HG03039 (cell line): ENCODE results near the gene GNG7.
"Not testable (repeated sequence)": the region's sequence is repeated elsewhere in the genome, so short reads cannot be mapped to it uniquely, and the experiment has no call there.

Source experiments
- ATAC-seq: cut with Tn5 transposase; IDR thresholded peaks from one replicate; pipeline ENCODE4 v1.9.1; 2021; ENCODE audit warnings: mild to moderate bottlenecking, moderate library complexity; ENCODE audit not compliant: unreplicated experiment

Gene GNG7

DNA sequence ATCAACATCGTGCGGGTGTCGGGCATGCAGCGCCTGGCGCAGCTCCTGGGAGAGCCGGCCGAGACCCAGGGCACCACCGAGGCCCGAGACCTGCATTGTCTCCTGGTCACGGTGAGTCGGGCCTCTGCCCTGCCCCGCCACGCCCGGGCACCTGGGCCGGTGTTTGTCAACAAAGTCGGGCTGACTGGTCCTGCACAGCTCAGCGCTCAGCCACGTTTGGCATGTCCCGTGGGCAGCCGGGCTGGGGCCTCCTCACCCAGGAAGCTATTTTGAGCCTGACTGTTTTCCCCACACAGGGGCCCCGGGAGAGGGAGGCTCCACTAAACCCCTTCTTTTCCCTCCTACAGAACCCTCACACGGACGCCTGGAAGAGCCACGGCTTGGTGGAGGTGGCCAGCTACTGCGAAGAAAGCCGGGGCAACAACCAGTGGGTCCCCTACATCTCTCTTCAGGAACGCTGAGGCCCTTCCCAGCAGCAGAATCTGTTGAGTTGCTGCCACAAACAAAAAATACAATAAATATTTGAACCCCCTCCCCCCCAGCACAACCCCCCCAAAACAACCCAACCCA is 225.3 kb downstream of the GNG7 start:
- no peak for ATAC-seq

DNA sequence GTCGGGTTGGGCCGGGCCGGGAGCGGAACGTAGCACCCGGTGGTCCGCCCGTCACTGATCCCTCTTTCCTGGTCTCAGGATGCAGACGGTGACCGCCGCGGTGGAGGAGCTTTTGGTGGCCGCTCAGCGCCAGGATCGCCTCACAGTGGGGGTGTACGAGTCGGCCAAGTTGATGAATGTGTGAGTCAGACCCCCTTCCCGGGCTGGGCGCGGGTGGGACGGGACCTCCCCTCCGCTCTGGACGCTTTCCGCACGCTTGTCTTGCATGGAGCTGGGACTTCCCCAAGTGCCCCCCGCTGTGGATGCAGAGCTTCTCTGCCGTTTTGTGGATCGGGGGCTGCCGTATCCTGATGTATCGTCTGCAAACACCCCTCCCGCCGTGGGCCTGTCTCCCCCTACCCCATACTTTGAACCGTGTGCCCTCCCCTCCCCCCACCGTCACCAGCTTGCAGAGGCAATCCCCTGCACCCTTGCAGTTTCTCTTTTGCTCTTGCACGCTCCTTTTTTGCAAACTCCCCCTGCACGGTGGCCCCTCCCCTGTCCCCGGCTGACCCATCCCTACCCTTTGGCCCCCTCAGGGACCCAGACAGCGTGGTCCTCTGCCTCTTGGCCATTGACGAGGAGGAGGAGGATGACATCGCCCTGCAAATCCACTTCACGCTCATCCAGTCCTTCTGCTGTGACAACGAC is 225.9 kb downstream of the GNG7 start:
- ATAC-seq, result peak; percentile 6

DNA sequence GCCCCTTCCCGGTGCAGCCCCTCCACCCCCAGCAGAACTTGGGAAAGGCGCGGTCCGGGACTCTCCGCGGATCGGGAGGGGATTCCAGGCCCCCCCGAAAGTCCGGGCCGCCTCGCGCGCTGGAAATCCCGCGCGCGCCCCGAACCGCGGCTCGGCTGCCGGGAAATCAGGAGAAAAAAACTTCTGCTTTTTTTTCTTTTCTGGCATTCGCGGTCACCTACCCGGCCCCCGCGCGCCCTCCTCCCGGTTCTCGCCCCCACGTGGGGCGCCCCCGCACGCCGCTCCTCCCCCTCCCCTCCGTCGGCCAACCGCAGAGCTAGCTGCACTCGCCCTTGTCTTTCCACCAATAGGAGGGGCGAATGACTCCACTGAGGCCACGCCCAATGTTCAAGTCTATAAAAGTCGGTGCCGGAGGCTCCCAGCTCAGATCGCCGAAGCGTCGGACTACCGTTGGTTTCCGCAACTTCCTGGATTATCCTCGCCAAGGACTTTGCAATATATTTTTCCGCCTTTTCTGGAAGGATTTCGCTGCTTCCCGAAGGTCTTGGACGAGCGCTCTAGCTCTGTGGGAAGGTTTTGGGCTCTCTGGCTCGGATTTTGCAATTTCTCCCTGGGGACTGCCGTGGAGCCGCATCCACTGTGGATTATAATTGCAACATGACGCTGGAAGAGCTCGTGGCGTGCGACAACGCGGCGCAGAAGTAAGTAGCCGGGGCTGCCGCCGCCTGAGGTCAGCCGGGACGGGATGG is 226.6 kb downstream of the GNG7 start, which contains the start of gene GADD45B:
GADD45B (plus strand) TSS at position 426 of the 749 bp plus-strand sequence; CDS start at position 658, 232 bp downstream.
- ATAC-seq, result peak; percentile 42

DNA sequence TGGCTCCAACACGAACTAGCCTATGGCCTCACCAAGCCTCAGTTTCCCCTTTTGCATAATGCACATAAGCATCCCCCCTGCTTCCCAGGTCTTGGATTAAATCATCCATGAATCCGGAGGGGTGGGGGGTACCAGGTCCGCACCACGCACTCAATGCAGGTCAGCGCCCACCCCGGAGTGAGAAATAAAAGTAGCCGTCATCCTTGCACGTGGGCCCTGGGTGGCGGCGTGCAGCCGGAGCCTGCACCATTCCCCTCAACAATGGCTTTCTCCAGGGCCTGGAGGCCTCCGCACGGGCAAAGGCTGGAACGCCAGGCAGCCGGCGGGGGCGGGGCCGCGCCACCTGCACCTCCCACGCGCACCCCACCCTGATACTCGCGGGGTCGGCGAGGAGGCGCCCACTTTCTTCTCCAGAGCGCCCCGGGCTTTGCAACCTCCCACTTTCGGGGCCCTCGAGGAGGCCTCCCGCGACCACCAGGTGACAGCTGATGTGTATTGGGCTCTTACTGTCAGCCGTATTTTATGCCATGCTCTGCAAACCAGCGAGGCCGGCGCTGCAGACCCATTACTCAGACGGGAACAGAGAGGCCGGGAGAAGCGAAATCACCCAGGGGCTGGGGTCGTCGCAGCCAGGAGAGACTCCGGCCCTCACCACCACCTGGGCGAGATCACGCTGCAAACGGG is 227.3 kb downstream of the GNG7 start:
- ATAC-seq, result peak; percentile 4

DNA sequence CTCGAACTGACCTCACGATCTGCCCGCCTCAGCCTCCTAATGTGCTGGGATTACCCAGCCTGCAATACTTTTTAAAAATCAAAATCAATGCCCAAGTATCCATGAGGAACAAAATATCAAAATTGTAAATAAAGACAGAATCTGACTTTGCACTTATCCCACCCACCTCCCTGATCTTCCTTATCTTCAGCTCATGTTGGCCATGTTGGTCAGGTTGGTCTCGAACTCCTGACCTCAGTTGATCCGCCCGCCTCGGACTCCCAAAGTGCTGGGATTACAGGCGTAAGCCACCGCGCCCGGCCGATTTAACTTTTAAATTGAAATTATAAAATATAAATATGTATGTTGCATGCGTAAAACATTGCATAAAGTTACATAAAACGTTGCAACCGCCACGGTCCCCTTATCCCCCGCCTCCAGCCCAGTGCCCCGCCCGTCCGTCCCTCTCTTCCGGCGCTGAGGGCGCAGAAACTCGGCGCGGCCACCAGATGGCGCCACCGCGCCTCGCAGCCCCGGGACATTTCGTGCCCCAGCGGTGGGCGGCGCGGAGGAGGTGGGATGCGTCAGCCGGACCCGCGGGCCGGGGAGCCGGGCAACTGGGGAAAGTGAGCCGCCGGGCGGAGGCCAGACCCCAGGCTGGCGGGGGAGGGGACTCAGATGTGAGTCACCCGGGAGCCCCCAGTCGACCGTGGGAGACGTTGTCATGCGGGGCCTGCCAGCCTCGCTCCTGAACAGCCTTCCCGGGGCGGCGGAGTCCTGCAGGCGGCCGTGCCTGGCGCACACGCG is 228.1 kb downstream of the GNG7 start:
- ATAC-seq, result peak; percentile 27

DNA sequence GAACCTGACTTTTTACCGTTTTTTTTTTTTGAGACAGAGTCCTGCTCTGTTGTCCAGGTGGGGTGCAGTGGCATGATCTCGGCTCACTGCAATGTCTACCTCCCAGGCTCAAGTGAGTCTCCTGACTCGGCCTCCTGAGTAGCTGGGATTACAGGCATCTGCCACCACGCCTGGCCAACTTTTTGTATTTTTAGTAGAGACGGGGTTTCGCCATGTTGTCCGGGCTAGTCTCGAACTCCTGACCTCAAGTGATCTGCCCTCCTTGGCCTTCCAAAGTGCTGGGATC is 232.6 kb downstream of the GNG7 start:
- ATAC-seq, result not testable (repeated sequence)

DNA sequence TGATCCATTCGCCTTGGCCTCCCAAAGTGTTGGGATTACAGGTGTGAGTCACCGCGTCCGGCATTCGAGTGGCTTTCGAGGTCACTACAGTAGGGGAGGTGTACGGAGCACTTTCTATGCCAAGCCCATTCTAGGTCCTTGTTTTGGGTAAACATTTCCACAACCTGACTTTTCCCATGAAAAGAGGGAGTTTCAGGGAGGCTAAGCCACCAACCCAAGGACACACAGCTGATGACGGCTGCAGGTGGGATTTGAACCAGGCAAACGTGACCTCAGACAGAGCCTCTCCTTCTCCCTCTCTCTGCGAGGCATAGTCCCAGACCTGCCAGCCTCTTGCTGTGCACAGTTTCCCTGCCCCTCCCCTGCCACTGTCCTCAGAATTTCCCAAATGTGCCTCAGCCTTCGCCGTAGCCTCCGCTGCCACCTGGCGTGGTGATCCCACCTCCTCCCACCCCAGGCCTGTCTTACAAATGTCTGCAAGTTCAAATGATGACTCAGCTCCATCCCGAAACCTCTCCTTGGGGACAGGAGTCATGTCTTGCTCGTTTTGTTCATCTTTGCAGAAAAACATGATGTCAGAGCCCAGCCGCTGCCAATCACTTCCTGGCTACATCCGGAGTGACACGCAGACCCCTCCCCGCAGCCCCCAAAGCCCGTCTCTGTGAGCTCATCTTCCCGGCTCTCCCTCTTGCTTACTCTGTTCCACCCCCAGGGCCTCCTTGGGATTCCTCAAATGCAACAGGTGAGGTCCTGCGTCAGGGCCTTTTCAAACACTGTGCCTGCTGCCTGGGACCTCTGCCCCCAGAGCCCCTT is 233.2 kb downstream of the GNG7 start:
- ATAC-seq, result no peak

DNA sequence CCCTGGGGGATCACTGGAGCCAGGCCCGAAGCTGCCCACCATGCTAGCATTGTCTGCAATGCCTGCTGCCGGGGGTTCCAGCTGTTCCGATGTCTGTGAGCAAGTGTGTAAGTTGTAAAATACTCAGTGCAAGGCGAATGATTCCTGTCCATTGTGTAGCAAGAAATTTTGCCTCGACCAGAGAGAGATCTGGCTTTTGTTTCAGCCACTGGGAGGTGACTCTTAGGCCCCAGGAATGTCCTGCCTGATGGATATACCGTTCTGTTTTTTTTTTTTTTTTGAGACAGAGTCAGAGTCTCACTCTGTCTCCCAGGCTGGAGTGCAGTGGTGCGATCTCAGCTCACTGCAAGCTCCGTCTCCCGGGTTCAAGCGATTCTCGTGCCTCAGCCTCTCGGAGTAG is 233.9 kb downstream of the GNG7 start:
- no peak for ATAC-seq

DNA sequence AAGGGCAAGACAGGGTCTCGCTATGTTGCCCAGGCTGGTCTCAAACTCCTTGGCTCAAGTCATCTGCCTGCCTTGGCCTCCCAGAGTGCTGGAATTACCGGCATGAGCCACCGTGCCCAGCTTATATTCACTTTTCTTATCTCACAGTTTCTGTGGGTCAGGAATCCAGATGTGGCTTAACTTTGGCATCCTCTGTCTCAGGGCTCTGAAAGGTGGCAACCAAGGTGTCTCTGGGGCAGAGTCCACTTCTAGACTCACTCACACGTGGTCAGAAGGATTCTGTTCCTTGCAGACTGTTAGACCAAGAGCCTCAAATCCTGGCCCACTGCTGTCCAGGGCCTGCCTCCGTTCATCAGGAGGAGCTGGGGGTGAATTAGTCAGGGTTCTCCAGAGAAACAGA is 238.1 kb downstream of the GNG7 start:
- no peak for ATAC-seq

DNA sequence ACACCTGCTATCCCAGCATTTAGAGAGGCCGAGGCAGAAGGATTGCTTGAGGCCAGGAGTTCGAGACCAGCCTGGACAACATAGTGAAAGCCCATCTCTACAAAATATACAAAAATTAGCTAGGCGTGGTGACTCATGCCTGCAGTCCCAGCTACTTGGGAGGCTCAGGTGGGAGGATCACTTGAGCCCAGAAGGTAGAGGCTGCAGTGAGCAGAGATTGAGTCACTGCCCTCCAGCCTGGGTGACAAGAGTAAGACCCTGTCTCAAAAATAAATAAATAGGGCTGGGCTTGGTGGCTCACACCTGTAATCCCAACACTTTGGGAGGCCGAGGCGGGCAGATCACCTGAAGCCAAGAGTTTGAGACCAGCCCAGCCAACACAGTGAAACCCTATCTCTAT is 238.8 kb downstream of the GNG7 start:
- ATAC-seq, result not testable (repeated sequence)

DNA sequence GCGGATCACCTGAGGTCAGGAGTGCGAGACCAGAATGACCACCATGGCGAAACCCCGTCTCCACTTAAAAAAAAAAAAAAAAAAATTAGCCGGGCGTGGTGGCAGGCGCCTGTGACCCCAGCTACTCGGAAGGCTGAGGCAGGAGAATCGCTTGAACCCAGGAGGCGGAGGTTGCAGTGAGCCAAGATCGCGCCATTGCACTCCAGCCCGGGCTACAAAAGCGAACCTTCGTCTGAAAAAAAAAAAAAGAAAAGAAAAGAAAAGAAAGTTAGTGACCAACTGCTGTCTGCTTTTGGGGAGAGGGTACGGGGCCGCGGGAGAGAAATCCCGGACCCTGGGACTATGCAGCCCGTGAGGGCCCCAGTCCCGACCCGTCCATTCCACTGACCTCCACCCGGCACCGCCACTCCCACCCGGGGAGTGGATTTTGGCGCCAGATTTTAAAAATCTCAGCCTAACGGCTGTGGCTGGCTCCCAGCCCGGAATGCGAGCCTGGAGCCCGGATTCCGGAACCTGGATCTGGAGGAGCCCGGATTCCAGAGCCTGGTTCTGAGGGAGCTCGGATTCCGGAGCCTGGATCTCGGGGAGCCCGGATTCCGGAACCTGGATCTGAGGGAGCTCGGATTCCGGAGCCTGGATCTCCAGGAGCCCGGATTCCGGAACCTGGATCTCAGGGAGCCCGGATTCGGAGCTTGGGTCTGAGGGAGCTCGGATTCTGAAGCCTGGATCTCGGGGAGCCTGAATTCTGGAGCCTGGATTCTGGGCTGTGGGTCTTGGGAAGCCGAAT is 239.7 kb downstream of the GNG7 start:
- ATAC-seq, result no peak

DNA sequence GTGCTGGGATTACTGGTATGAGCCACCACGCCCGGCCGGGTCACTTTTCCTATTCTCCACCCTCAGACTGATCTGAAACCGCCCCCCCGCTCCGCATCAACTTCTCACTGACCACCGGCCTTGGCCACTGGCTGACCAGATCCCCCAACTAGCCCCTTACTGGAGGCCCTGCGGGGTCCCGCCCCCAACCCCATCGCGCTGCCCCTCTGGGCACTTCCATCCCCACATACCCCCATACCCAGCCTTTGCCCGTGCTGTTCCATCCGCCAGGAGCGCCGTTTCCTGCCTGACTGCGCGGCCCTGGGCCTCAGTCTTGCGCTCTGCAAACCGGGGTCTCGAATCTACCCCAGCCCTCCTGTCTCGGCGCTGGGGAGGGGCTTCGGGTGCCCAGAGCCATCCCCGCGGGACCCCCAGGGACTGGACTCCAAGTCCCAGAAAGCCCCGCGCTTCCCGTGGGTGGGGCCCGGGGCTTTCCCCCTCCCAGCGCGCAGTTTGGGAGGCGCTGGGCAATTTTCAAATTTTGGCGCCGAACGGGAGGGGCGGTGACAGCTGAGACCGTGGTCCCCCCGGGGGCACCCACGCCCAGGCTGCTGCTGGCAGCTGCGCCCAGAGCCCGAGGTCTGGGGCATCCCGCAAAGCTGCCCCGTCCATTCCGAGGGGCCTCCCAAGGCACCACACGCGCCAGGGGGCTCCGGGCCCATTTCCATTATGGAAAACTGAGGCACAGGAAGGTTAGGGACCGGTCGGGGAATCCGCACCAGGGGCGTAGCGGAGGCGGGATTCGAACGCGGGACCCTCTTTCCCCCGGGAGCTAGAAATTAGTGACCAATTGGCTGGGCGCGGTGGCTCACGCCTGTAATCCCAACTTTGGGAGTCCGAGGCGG is 240.5 kb downstream of the GNG7 start:
- no peak for ATAC-seq
